Measurements from ENCODE around the gene ZNF169. TPM values are rescaled to one million over a fixed set of nuclear protein-coding genes. Genes with fewer than 3 reads are reported as not detected.

Gene ZNF169
- 11.0 TPM for total RNA-seq

GRCh38 chr9:94259077-94259862, at the start of gene ZNF169:
TSS of gene ZNF169 (plus strand) at chr9:94259298. CDS start at chr9:94278813, 19,515 bp downstream.

GRCh38 chr9:94328544-94328943, 69.4 kb downstream of the ZNF169 start, which contains the start of gene NUTM2F:
TSS of gene NUTM2F (minus strand) at chr9:94328644. CDS start at chr9:94328623, 21 bp downstream.

Other genes starting within 250 kb of the ZNF169 start
- gene PTPDC1, start 174.8 kb upstream of the ZNF169 start, total RNA-seq = 21.9 TPM
- not detected for gene NUTM2F, start 69.3 kb downstream of the ZNF169 start, total RNA-seq

All from camera-type eye (tissue), 1 donor.